ENCODE measurements around the gene SLC6A19. TPM values are rescaled to one million over a fixed set of nuclear protein-coding genes. Genes with fewer than 3 reads are reported as not detected.

The SLC6A19 gene
- polyA plus RNA-seq, 3 donors, result not detected

- intact Hi-C loops (cut with micrococcal nuclease), result no loop called here
- no peak overlapping the region for H3K4me2 ChIP-seq (replicated peaks; ENCODE audit: extremely low read depth, low read length, poor library complexity, severe bottlenecking)
- Mint-ChIP-seq H3K36me3 (no peaks in the 10 kb centered on the region), H3K27me3 (ENCODE audit: low read depth in 3 of 3) (peaks cover 23 to 43% (median 37%) of the 10 kb centered on the region in 3 donors), H3K27ac (no peak overlapping the region), H3K4me3 (no peak overlapping the region), H3K4me1 (peaks cover 3% of the 10 kb centered on the region), H3K9me3 (peaks cover 0 to 7% (median 4%) of the 10 kb centered on the region in 7 donors)
- H3K4me1 ChIP-seq (ENCODE audit: control insufficient read depth in 1 of 2, insufficient read depth in 2 of 2, low read length in 2 of 2), result no peaks in the 10 kb centered on the region
- H3K36me3 ChIP-seq (replicated peaks in 1 of 2; ENCODE audit: control insufficient read depth in 1 of 2, insufficient read depth in 2 of 2, low read length in 2 of 2), result no peaks in the 10 kb centered on the region
- H3K27ac ChIP-seq (ENCODE audit: low read depth in 1 of 2, low read length in 2 of 2), result no peak overlapping the region
- 94% methylated on average over 18 of the region's 19 CpGs for WGBS (ENCODE audit: insufficient coverage)
- no peak for TF ChIP-seq CTCF (IDR thresholded peaks at IDR 0.05)
- peaks cover 2 to 7% of the 10 kb centered on the region in 2 donors for H3K9me3 ChIP-seq (replicated peaks in 1 of 2; ENCODE audit: control insufficient read depth in 1 of 2, insufficient read depth in 1 of 2, low read length in 2 of 2)
- peaks cover 2 to 7% of the 10 kb centered on the region in 2 donors for H3K27me3 ChIP-seq (ENCODE audit: control insufficient read depth in 2 of 2, insufficient read depth in 2 of 2, low read length in 2 of 2)
- H3K79me2 ChIP-seq (ENCODE audit: insufficient read depth, low read length), result no peaks in the 10 kb centered on the region
- no peak overlapping the region for H2AFZ ChIP-seq (ENCODE audit: insufficient read depth, low read depth, low read length, poor library complexity, severe bottlenecking)
- no peaks in the 10 kb centered on the region for H4K20me1 ChIP-seq (ENCODE audit: insufficient read depth, low read length)
- H3K9ac ChIP-seq (ENCODE audit: insufficient read depth, low read length, poor library complexity, severe bottlenecking), result no peak overlapping the region
- DNase-seq, result no peak
- H3K4me3 ChIP-seq (replicated peaks in 1 of 3; ENCODE audit: low read depth in 2 of 3, low read length in 3 of 3), result no peak overlapping the region
Measured at GRCh38 chr5:1161833-1162229, 39.6 kb upstream of the SLC6A19 start.

- Histone ChIP-seq H3K4me2 (replicated peaks; ENCODE audit: extremely low read depth, low read length, poor library complexity, severe bottlenecking) (no peak overlapping the region), H4K20me1 (ENCODE audit: insufficient read depth, low read length) (no peaks in the 10 kb centered on the region), H3K79me2 (ENCODE audit: insufficient read depth, low read length) (no peaks in the 10 kb centered on the region), H2AFZ (ENCODE audit: insufficient read depth, low read depth, low read length, poor library complexity, severe bottlenecking) (no peak overlapping the region), H3K9ac (ENCODE audit: insufficient read depth, low read length, poor library complexity, severe bottlenecking) (no peak overlapping the region), H3K27me3 (ENCODE audit: control insufficient read depth in 2 of 2, insufficient read depth in 2 of 2, low read length in 2 of 2) (peaks cover 0 to 3% of the 10 kb centered on the region in 2 donors), H3K4me3 (replicated peaks in 1 of 3; ENCODE audit: low read depth in 2 of 3, low read length in 3 of 3) (no peak overlapping the region), H3K9me3 (replicated peaks in 1 of 2; ENCODE audit: control insufficient read depth in 1 of 2, insufficient read depth in 1 of 2, low read length in 2 of 2) (peaks cover 0 to 2% of the 10 kb centered on the region in 2 donors), H3K27ac (ENCODE audit: low read depth in 1 of 2, low read length in 2 of 2) (no peak overlapping the region), H3K36me3 (replicated peaks in 1 of 2; ENCODE audit: control insufficient read depth in 1 of 2, insufficient read depth in 2 of 2, low read length in 2 of 2) (no peaks in the 10 kb centered on the region), H3K4me1 (ENCODE audit: control insufficient read depth in 1 of 2, insufficient read depth in 2 of 2, low read length in 2 of 2) (no peaks in the 10 kb centered on the region)
- Mint-ChIP-seq H3K4me3 (no peak overlapping the region), H3K27ac (no peak overlapping the region), H3K4me1 (peaks cover 3% of the 10 kb centered on the region), H3K27me3 (ENCODE audit: low read depth in 3 of 3) (peaks cover 21 to 40% (median 32%) of the 10 kb centered on the region in 3 donors), H3K36me3 (no peaks in the 10 kb centered on the region), H3K9me3 (peaks cover 0 to 6% (median 4%) of the 10 kb centered on the region in 7 donors)
- TF ChIP-seq CTCF (IDR thresholded peaks at IDR 0.05), result no peak
- intact Hi-C loops (cut with micrococcal nuclease), result no loop called here
- 91% methylated on average over 15 of the region's 17 CpGs for WGBS (ENCODE audit: insufficient coverage)
- no peak for DNase-seq
Measured at GRCh38 chr5:1162276-1162675, 39.1 kb upstream of the SLC6A19 start.

All from CD14-positive monocyte (primary cell).